OCI-M2 (cell line): ENCODE results near the gene TRAPPC4.
A peak's percentile ranks its signal among the peaks of the same experiment; 100 is the strongest.
"Not testable (repeated sequence)": the region's sequence is repeated elsewhere in the genome, so short reads cannot be mapped to it uniquely, and the experiment has no call there.

Source experiments
- DNase-seq: peaks from one replicate; lab custom pipeline; 2025; ENCODE audit not compliant: unreplicated experiment; lab: John Stamatoyannopoulos, UW

Gene TRAPPC4

GRCh38 chr11:119018074-119018938, at the start of gene TRAPPC4, which contains the start of gene RPS25:
Gene TRAPPC4 (plus strand): TSS chr11:119018766. CDS start chr11:119018796, 30 bp downstream.
Gene RPS25 (minus strand): TSS chr11:119018343. CDS start chr11:119018284, 59 bp downstream.
- DNase-seq, result peak; percentile 76

- DNase-seq, result not testable (repeated sequence)
Observed at GRCh38 chr11:118969508-118969907, 49.1 kb upstream of the TRAPPC4 start.

DNA sequence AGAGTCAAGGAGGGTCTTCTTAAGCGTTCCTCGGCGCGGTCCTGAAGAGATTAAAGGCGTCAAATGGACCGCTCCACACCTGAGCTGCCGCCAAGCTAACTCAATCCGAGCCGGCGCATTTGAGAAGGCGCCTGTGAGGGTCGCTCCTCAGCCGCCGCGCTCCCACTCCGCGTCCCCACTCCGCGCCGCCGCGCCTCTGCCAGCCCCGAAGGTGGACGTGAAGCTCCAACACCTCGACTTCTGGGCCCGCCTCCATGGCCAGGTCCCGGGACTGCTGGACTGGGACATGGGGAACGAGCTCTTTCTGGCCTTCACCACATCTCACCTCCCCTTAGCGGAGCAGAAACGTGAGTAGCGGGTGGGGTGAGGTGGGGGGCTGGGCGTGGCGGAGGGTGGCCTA, 46.9 kb upstream of the TRAPPC4 start, which contains the start of gene FOXR1:
Gene FOXR1, plus strand, starts transcription at position 116 of the 400 bp plus-strand sequence. Its CDS starts 171 bp downstream, at position 287.
- DNase-seq, result no peak

DNA sequence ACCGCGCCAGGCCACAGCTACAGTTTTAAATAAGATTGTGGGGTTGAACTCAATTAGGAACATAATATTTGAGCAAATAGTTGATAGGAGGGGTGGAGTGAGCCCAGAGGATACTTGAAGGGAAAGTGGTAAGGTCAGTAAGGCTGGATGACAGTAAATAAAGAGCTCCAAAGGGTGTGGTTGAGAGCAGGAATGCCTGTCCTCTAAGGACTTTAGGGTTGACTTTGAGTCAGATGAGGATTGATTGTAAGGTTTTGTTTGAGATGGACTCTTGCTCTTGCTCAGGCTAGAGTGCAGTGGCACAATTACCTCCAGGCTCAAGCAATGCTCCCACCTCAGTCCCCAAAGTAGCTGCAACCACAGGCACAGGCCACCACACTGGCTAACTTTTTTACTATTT, 44.6 kb upstream of the TRAPPC4 start:
- DNase-seq, result no peak

GRCh38 chr11:118975771-118976709, 42.5 kb upstream of the TRAPPC4 start:
- no peak for DNase-seq

- no peak for DNase-seq
Observed at GRCh38 chr11:118979434-118979833, 39.1 kb upstream of the TRAPPC4 start.

DNA sequence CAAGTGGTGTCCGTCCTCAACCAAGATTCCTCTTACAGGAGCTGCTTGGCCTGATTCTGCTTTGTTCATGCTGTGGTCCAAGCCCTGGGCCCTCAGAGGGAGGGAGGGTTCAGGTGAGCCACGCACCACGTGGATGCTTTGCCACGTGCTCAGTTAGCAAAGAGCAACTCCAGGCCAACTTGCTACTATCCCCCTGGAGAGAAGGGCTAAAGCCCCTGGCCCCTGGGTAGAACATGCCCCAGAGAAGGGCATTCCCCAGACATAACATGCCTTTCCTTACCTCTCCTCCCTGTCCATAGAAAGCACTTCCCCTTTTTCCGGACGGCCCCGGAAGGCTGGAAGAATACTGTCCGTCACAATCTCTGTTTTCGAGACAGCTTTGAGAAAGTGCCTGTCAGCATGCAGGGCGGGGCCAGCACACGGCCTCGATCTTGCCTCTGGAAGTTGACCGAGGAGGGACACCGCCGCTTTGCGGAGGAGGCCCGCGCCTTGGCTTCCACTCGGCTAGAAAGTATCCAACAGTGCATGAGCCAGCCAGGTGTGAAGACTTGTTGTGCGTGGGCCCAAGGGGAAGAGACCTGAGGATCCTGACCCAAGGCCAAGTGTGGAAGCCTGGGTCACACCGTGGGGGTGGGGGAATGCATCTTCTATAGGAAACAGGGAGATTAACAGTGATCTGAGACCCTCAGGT, 38.2 kb upstream of the TRAPPC4 start:
- no peak for DNase-seq

- not testable (repeated sequence) for DNase-seq
Observed at GRCh38 chr11:118984337-118984736, 34.2 kb upstream of the TRAPPC4 start.

DNA sequence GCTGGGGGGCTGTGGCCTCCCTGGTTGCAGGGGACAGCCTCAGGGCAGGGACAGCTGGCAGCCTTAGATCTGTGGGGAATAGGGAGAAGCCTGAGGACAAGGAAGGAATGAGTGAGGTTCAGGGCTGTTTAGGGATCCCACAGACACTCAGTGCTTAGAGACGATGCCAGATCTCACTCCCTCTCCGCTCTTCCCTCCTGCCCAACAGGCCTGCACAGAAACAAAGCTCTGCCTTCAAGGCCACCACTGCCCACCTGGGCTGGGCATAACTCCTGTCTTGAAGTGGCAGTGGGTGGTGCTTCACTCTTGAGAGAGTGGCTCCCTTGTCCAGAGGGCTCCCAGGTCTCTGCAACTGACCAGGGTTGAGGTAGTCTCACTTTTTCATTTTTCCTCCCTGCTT, 33.7 kb upstream of the TRAPPC4 start:
- DNase-seq, result no peak

- DNase-seq, result no peak
Observed at GRCh38 chr11:118988280-118988679, 30.3 kb upstream of the TRAPPC4 start.

- DNase-seq, result not testable (repeated sequence)
Observed at GRCh38 chr11:118991486-118992038, 27.0 kb upstream of the TRAPPC4 start.

DNA sequence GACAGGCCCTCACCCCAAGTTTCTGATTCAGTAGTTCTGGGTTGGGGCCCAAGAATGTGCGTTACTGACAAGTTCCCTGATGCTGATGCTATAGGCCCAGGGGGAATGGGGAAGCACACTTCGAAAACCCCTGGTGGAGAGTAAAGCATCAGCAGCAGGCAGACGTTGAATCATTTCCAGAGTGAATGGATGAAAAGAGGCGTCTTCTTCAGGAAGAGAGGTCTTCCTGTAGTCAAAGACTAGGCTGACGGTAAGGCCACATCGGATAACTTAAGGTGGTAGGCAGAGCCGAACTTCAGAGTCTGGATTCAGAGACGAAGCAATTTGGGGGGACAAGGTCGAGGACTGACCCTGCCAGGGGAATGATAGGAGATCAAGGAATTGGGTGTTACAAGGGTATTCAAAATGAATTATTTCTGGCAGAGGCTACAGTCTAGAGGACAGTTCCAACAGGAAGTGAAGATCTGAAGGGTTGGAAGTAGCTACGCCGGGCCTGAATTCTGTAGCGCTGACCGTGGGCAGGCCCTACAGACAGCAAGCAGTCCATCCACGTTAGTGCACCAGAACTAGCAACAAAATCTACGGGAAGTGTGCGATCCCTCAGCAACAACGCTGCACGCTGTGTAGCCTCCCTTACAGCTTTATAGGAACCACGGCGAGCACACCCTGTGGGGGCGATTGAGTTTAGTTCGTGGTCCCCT, 21.5 kb upstream of the TRAPPC4 start:
- DNase-seq, result no peak

DNA sequence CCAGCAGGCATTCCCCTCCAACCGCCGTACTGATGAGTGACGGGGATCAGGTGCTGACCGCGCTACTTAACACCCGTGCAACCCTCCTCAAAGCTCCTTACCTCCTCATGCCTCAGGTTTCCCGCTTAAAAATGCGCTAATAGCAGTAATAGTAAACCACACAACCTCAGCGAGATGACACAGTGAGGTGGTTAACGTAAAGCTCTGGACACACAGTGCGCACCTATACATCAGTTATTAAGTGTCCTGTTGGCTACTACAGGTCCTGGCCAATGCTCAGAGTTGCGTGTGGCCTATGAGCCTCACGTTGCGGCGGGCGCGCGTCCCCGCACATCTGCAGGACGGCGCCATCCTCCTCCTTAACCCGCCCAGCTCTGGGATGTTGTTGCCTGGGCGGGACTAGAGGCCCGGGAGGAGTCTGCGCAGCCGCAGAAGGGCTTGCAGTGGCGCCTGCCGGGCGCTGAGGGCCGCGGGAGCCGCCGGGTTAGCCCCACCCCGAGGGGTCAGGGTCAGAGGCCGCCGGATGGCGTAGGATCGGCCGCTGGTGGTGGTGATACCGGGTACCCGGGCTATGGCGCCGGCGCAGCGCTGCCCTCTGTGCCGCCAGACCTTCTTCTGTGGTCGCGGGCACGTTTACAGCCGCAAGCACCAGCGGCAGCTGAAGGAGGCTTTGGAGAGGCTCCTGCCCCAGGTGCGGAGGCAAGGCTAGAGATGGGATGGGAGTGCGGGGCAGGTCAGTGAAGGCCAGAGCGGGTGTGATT, 20.8 kb upstream of the TRAPPC4 start, which contains the start of gene CENATAC:
Gene CENATAC, plus strand, starts transcription at position 512 of the 761 bp plus-strand sequence. Its CDS starts 60 bp downstream, at position 572.
- peak; percentile 36 for DNase-seq

- DNase-seq, result no peak
Observed at GRCh38 chr11:118998388-118998717, 20.2 kb upstream of the TRAPPC4 start.

DNA sequence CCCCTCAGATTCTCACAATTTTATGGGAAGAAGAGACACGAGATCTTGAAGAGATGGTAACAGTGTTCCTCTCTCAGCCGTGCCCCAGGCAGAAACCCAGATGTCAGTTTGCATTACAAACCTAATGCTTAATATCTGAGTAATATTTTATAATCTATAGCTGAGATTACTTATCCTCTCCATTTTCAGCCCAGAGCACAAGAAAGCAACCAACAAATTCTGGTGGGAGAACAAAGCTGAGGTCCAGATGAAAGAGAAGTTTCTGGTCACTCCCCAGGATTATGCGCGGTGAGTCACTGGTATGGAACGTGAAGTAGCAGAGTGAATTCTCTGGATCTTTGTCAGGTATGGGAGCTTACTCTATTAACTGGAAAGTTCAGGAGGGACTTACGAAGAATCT, 19.7 kb upstream of the TRAPPC4 start:
- no peak for DNase-seq

- no peak for DNase-seq
Observed at GRCh38 chr11:119000906-119001305, 17.7 kb upstream of the TRAPPC4 start.

DNA sequence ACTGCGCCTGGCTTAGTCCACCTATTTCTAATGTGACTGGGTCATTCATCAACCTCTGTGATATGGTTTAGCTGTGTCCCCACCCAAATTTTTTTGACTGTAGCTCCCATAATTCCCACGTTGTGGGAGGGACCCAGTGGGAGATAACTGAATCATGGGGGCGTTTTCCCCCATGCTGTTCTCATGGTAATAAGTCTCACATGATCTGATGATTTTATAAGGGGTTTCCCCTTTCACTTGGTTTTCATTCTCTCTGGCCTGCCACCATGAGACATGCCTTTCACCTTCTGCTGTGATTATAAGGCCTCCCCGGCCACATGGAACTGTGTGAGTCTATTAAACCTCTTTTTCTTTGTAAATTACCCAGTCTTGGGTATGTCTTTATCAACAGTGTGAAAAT, 11.9 kb upstream of the TRAPPC4 start:
- no peak for DNase-seq

DNA sequence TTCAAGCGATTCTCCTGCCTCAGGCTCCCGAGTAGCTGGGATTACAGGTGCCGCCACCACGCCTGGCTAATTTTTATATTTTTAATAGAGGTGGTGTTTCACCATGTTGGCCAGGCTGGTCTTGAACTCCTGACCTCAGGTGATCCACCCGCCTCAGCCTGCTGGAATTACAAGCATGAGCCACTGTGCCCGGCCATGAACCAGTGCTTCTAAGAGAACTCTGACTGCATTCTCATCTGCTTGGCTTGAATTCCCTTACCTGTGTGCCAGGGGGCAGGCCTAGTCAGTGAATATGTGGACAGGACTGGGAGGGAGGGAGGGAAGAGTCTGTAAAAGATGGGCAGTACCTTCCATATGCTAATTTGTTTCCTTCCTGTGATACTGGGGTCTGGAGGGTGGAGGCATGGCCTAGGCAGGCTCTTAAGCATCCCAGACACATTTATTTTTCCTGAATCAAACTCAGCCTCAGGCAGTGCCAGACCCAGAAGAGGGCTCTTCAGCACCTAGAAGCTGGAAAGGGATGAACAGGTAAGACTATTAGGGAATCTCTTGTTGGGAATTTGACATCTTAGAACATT, 7.0 kb upstream of the TRAPPC4 start:
- DNase-seq, result no peak

- DNase-seq, result no peak
Observed at GRCh38 chr11:119012629-119013170, 5.9 kb upstream of the TRAPPC4 start.
